HCT116 (cell line): Measurements from ENCODE around the gene ZNF66. TPM values are rescaled to one million over a fixed set of nuclear protein-coding genes. Genes with fewer than 3 reads are reported as not detected.
"Not testable (repeated sequence)": the region's sequence is repeated elsewhere in the genome, so short reads cannot be mapped to it uniquely, and the experiment has no call there.

Experiments used
- ATAC-seq: fragments of 200-7000 bp; cut with Tn5 transposase; 2 replicates; pipeline ENCODE4 v1.9.1; 2020; ENCODE audit warnings: mild to moderate bottlenecking, moderate library complexity
- BruUV-seq: library from RNA; stranded (reverse); fragments of 400-500 nt; replicated peaks from 2 replicates; lab custom pipeline; 2021; lab: Mats Ljungman, UMichigan
- CTCF ChIA-PET: fragments of 300-600 bp; sonication (Branson Sonifier 250); formaldehyde crosslinking; loops from one replicate; lab custom pipeline; 2021; ENCODE audit warnings: antibody characterized with exemption; lab: Charles Lee
- POLR2A ChIA-PET: fragments of 300-600, 350-600 bp; sonication (Branson Sonifier 250); formaldehyde crosslinking; loops from one replicate; lab custom pipeline; 2021; ENCODE audit warnings: antibody characterized with exemption; lab: Charles Lee
- RAD21 ChIA-PET, 2 experiments: fragments of 300-600 bp; sonication (Branson Sonifier 250); formaldehyde crosslinking; loops; one replicate each; lab custom pipeline; 2023; ENCODE audit warnings: low total read pairs in 2 of 2; ENCODE audit not compliant: uncharacterized antibody in 2 of 2, unreplicated experiment in 2 of 2, low non-redundant PET in 1 of 2; lab: Charles Lee
- DNase-seq: peaks from one replicate; pipeline ENCODE4 v3.0.0-alpha.2; 2010; ENCODE audit warnings: low read depth, low spot score
- H2AFZ ChIP-seq: fragments of 200-600 bp; shearing (Covaris generic), sonication (generic); 2 replicates; pipeline ENCODE4 v1.6.1; 2017; ENCODE audit warnings: low read depth, mixed run types, mixed read lengths, antibody characterized with exemption, low read length; ENCODE audit not compliant: poor library complexity, severe bottlenecking
- H3K27ac ChIP-seq: 2 replicates; pipeline ENCODE4 v1.5.1; 2012; ENCODE audit warnings: low read depth, low read length
- H3K27me3 ChIP-seq: fragments of 200-600 bp; sonication (generic); 2 replicates; pipeline ENCODE4 v1.6.1; 2016; ENCODE audit warnings: mixed run types, low read length, mixed read lengths; ENCODE audit not compliant: insufficient read depth
- H3K36me3 ChIP-seq, 2 experiments: fragments of 200-500 bp in 1 of 2; fragments of 200-600 bp in 1 of 2; sonication (Bioruptor generic) in 1 of 2; sonication (generic) in 1 of 2; 2 replicates each; pipeline versions ENCODE4 v1.5.1 to v1.6.1; 2014 to 2016; ENCODE audit warnings: low read length in 2 of 2, inconsistent platforms in 1 of 2, mixed read lengths in 1 of 2, mixed run types in 1 of 2; ENCODE audit not compliant: insufficient read depth in 2 of 2, control insufficient read depth in 1 of 2
- H3K4me1 ChIP-seq, 2 experiments: fragments of 200-600 bp in 1 of 2; sonication (generic) in 1 of 2; 2 replicates each; pipeline versions ENCODE4 v1.5.1 to v1.6.1; 2012 to 2017; ENCODE audit warnings: low read length in 2 of 2, inconsistent platforms in 1 of 2, mild to moderate bottlenecking in 1 of 2, mixed read lengths in 1 of 2, mixed run types in 1 of 2, moderate library complexity in 1 of 2; ENCODE audit not compliant: insufficient read depth in 2 of 2, control insufficient read depth in 1 of 2
- H3K4me2 ChIP-seq: fragments of 200-600 bp; sonication (generic); 2 replicates; pipeline ENCODE4 v1.6.1; 2017; ENCODE audit warnings: mixed run types, low read length, mixed read lengths
- H3K4me3 ChIP-seq, 2 experiments: fragments of 200-600 bp in 1 of 2; sonication (generic) in 1 of 2; replicated peaks in 1 of 2; 2 replicates each; pipeline ENCODE4 v1.5.1; 2011 to 2016; ENCODE audit warnings: low read length in 2 of 2, control low read depth in 1 of 2, low read depth in 1 of 2, mild to moderate bottlenecking in 1 of 2, mixed read lengths in 1 of 2, mixed run types in 1 of 2
- H3K79me2 ChIP-seq: fragments of 200-600 bp; sonication (generic); 2 replicates; pipeline ENCODE4 v1.6.1; 2017; ENCODE audit warnings: mild to moderate bottlenecking, mixed run types, low read length, moderate library complexity, mixed read lengths; ENCODE audit not compliant: insufficient read depth
- H3K9ac ChIP-seq: fragments of 200-600 bp; sonication (generic); 2 replicates; pipeline ENCODE4 v1.6.1; 2016; ENCODE audit warnings: low read length, mixed read lengths
- H3K9me2 ChIP-seq: fragments of 200-600 bp; sonication (generic), shearing (Covaris generic); 2 replicates; pipeline ENCODE4 v1.6.1; 2017; ENCODE audit warnings: mixed run types, mild to moderate bottlenecking, moderate library complexity; ENCODE audit not compliant: insufficient read depth
- H3K9me3 ChIP-seq, 2 experiments: fragments of 200-500 bp in 1 of 2; fragments of 200-600 bp in 1 of 2; sonication (Bioruptor generic) in 1 of 2; sonication (generic) in 1 of 2; 2 replicates each; pipeline ENCODE4 v1.6.1; 2014 to 2017; ENCODE audit warnings: low read length in 2 of 2, mixed read lengths in 2 of 2, inconsistent platforms in 1 of 2, low read depth in 1 of 2, mild to moderate bottlenecking in 1 of 2, mixed run types in 1 of 2, moderate library complexity in 1 of 2; ENCODE audit not compliant: control insufficient read depth in 1 of 2, insufficient read depth in 1 of 2
- H4K20me1 ChIP-seq: fragments of 200-600 bp; sonication (generic), shearing (Covaris generic); 2 replicates; pipeline ENCODE4 v1.6.1; 2017; ENCODE audit warnings: mixed run types, mild to moderate bottlenecking, moderate library complexity; ENCODE audit not compliant: insufficient read depth
- intact Hi-C: fragments of 100-400 bp; cut with micrococcal nuclease; formaldehyde crosslinking; loops from 2 replicates; pipeline ENCODE4 v1.10.0; 2022
- total RNA-seq: library from RNA; stranded (reverse); gene quantifications from one replicate; pipeline ENCODE4 v1.2.1, GENCODE V29; 2021; ENCODE audit not compliant: unreplicated experiment

Gene ZNF66
- total RNA-seq, 1 experiment from 2014 or later = not detected

DNA sequence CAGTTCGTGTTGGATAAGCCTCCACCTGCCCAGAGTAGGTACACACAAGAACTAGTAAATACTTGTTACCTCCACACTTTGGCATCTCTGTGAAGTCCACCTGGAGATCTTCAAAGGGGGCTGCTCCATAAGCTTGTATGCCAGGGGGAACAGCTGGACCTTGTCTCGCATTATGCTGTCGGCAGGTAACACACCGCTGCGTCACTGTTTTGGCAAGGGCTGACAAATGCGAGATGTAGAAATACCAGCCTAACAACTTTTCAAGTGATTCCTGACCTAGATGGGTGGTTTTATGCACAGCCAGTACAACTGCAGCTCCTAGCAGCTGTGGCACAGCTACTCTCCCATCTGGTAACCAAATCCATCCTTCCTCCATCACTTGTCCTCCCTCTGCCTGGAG lies 25.9 kb upstream of the ZNF66 start:
- POLR2A ChIA-PET, DNase-seq, H3K4me2 ChIP-seq, H4K20me1 ChIP-seq, CTCF ChIA-PET, BruUV-seq, intact Hi-C loops, RAD21 ChIA-PET, H3K9ac ChIP-seq, H2AFZ ChIP-seq, ATAC-seq, H3K27ac ChIP-seq, H3K9me3 ChIP-seq, H3K9me2 ChIP-seq, H3K79me2 ChIP-seq, H3K4me3 ChIP-seq, H3K27me3 ChIP-seq, H3K4me1 ChIP-seq, H3K36me3 ChIP-seq: not testable (repeated sequence)

GRCh38 chr19:20752291-20752690 lies 23.8 kb upstream of the ZNF66 start:
- DNase-seq, H3K9me2 ChIP-seq, RAD21 ChIA-PET, intact Hi-C loops, H3K4me3 ChIP-seq, H3K4me2 ChIP-seq, BruUV-seq, H3K27me3 ChIP-seq, ATAC-seq, H3K36me3 ChIP-seq, H3K79me2 ChIP-seq, H3K9me3 ChIP-seq, H3K27ac ChIP-seq, H3K4me1 ChIP-seq, CTCF ChIA-PET, H2AFZ ChIP-seq, H3K9ac ChIP-seq, POLR2A ChIA-PET, H4K20me1 ChIP-seq: not testable (repeated sequence)

DNA sequence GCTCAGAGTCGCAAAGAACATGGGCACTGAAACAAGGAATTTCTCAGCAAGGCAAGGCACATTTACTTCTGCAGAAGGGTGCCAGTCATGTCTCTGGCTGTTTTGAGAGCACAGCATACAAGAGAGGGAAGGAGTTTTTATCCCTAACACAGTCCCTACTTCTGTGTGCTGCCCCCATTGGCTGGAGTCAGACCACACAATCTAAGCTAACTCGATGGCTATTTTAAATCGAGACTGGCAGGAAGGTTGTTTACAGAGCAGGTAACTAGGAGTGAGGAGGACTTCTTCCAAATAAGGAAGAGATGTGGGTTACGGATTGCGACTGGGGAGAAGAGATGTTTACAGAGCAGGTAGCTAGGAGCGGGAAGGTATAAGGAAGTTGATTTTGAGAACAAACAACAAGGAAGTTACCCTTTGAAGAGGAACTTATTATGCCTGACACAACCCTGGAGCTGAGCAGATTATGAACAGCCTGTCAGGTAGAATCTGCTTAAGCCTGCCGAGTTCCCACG lies 6.8 kb upstream of the ZNF66 start:
- H3K36me3 ChIP-seq, intact Hi-C loops, H3K79me2 ChIP-seq, CTCF ChIA-PET, RAD21 ChIA-PET, H4K20me1 ChIP-seq, DNase-seq, H3K9ac ChIP-seq, H3K27me3 ChIP-seq, H3K9me2 ChIP-seq, BruUV-seq, H3K4me3 ChIP-seq, H3K27ac ChIP-seq, H3K9me3 ChIP-seq, POLR2A ChIA-PET, H3K4me1 ChIP-seq, H2AFZ ChIP-seq, ATAC-seq, H3K4me2 ChIP-seq: not testable (repeated sequence)
